GM18507 (cell line): ENCODE results near the gene SMARCD1.

Experiments
- DNase-seq: peaks from one replicate; pipeline ENCODE4 v3.0.0; 2011; ENCODE audit warnings: low read depth; ENCODE audit not compliant: insufficient read length; ENCODE audit errors: extremely low spot score
- FAIRE-seq: peaks from 2 replicates; lab custom pipeline; 2011; peaks lifted over from hg19 to GRCh38; lab: Jason Lieb, UNC

SMARCD1 gene

GRCh38 chr12:50055831-50056638 lies 29.1 kb upstream of the SMARCD1 start:
- DNase-seq (no peak), FAIRE-seq (peak; percentile 62)

DNA sequence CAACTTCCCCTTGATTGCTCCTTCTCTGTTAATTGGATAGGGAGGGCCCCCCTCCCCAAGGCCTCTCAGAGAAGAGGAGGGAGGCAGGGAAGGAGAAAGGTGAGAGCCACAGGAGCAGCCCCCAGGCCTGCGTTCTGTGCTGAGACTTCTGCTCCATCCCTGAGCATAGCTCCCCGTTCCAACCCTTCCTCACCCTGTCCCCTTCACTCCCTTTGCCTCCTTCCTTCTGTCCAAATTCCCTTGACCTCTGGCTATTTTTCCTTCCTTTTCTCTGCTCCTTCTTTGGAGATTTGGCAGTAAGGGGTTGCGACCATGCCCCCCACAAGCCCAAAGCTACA lies 28.5 kb upstream of the SMARCD1 start:
- no peak for FAIRE-seq
- no peak for DNase-seq

GRCh38 chr12:50057000-50057841 lies 27.9 kb upstream of the SMARCD1 start, which contains the start of gene ASIC1:
Gene ASIC1 (plus strand): TSS chr12:50057596. CDS start chr12:50058767, 1,171 bp downstream.
- FAIRE-seq, result no peak
- no peak for DNase-seq

DNA sequence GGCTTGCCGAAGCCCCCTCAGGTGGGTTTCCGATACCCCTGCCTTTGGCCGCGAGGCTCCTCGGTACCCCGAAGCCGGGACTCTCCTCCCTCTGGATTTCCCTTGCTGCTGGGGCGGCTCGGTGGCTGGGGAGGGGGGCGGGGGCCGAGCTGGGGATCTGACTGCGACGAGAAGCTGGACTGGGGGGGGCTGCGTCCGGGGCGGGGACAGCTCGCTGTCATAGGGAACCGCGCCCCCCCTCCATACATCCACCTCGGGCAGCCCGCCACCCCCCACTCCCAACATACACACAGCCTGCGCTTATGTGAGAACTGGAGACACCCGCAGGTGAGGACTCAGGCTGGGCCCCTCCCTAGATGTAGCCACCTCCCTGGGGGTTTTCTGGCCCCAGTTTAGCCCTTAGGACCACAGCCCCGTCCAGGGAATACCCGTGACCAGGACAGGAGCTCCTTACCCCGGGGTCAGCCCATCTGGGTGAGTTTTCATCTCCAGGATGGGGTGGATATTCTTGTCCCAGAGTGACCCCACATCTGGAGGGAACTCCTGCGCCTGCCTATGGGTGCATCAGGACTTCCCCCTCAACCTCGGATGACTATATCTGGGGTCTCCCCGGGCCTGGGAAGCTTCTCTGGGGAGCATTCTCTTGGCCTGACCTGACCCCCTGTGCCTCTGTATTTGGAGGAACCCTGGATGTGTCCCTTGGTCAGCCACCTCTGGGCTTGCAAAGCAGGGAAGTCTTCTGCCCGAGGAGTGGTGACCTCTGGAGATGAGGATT lies 27.1 kb upstream of the SMARCD1 start:
- no peak for FAIRE-seq

DNA sequence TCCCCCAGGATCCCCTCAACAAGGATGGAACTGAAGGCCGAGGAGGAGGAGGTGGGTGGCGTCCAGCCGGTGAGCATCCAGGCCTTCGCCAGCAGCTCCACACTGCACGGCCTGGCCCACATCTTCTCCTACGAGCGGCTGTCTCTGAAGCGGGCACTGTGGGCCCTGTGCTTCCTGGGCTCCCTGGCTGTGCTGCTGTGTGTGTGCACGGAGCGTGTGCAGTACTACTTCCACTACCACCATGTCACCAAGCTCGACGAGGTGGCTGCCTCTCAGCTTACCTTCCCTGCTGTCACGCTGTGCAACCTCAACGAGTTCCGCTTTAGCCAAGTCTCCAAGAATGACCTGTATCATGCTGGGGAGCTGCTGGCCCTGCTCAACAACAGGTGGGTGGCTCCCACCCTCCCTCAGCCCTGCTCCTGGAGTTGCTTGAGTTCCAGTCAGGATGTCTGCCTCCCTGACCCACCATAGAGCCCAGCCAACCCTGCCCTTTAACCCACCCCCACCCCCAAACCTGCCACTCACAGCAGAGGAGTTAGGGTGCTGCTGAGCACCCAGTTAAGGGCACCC lies 26.3 kb upstream of the SMARCD1 start:
- DNase-seq (no peak), FAIRE-seq (no peak)

More for the DNA sequence above, 27.1 kb upstream of the SMARCD1 start:
- no peak for DNase-seq

- DNase-seq, result no peak
- FAIRE-seq, result no peak
Observed at GRCh38 chr12:50059440-50060119, 25.6 kb upstream of the SMARCD1 start.

DNA sequence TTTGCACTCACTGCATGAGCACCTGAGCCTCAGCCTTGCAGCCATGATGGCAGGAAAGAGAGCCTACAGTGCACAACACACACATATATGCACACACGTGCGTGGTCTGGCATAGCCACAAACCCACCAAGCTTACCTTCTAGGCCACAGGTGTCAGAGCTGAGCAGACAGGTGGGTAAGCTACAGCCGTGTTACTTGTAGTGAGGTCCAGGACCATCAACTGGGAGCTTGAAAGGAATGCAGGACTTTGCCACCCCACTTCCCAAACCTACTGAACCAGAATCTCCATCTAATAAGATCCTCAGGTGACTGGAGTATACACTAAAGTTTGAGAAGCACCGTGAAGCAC lies 25.0 kb upstream of the SMARCD1 start:
- FAIRE-seq (no peak), DNase-seq (no peak)

DNA sequence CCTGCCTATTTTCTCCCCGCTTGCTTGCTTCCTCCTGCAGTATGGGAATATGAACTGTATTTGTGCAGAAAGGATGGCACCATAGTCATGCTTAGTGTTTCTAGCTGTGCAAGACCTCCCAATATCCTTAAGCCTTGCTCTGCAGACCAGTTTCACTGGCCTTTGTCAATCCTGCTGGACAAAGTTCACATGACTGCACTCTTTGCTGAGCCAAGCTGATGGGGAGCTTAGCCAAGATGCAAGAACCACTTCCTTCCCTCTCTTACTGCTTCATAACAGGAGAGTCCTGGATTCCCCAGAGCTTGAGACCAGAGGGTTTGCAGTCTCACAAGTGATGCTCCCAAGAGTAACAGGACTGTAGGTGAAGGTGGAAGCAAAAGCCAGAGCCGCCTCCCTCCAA lies 24.0 kb upstream of the SMARCD1 start:
- no peak for DNase-seq
- no peak for FAIRE-seq

DNA sequence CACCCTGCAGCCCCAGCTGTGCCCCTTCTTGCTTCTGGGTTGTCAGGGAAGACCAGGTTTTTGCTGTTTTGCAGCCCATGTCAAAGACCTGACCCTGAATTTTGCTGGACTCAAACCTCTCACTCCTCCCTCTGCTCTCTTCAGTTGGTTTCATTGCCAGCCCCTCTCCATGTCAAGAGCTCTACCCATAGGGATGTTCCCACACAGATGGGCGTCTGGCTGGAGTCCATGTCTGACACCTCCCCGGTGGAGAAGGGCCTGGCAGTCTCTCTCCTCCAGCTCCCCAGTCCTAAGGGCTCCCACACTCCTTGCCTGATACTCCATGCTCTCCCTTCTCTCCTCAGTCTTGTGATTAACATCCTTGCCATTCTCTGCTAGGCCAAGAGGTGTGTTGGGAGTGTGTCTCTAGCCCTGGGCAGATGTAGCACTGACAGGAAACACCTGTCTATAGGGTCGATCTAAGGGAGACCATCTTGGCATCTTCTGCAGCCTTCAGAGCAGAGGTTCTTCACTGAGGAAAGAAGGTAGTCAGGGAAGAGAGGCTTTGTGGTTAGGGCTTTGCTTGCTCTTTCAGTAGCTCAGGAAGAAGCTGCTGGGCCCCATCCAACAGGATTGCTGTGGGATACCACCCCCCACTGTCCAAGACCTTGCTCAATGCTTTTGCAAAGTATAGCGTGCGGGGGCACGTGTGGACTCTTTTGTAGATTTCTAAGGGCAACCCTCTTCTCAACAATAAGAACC lies 23.0 kb upstream of the SMARCD1 start:
- DNase-seq, result no peak
- no peak for FAIRE-seq

- FAIRE-seq (no peak), DNase-seq (no peak)
Observed at GRCh38 chr12:50062728-50063460, 22.2 kb upstream of the SMARCD1 start.

DNA sequence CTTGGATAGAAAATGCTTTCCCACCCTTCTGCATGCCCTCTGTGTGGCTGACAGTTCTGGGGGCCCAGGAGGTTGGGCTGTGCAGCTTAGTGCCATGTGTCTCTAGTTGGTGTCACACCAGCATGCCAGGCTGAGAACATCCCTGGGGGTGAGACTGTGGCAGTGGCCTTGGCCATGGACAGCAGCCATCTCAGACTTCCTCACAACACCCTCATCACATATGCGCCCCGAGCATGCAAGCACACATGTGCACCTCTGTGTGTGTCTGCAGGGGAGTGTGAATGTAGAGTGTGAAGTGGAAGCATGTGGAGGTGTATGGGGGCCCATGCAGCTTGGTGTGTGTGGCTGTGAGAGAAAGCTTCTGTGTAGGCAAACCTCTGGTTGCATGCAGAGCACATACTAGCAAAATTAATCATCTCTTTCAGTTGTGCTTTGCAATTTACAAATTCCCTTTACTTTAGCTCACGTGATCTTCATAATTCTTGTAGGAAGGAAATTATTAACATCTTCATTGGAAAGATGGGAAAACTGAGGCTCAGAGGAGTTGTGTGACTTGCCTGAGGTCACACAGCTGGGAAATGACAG lies 19.3 kb upstream of the SMARCD1 start:
- FAIRE-seq (no peak), DNase-seq (no peak)

DNA sequence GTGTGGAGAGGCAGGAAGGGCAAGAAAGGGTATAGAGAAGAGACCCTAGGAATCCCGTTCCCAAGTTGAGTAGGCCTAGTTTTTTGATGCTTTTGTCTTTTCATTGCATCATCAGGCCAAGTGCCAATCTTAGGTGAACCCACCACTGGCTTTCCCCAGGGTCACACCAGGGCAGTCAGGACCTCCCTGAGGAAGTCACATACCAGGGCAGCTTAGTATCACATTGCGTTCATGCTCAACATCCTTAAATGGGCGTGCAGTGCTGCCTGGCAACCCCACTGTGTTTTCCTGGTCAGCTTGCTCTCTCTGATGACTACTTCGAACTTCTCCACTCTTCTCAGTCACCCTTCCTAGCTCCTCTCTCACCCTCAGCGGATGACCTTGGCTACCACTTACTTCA lies 18.7 kb upstream of the SMARCD1 start:
- no peak for FAIRE-seq
- DNase-seq, result no peak

DNA sequence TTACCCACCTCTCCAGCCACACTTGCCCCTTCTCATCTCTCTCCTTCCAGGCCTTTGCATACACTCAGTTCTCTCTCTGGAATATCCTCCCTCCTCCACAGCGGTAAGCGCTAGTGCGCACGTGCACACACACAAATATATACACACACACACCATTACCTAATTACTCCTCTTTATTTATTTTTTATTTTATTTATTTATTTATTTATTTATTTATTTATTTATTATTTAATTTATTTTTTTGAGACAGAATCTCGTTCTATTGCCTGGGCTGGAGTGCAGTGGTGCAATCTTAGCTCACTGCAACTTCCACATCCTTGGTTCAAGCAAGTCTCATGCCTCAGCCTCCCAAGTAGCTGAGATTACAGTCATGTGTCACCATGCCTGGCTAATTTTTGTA lies 16.1 kb upstream of the SMARCD1 start:
- DNase-seq (no peak), FAIRE-seq (no peak)

- DNase-seq (no peak), FAIRE-seq (no peak)
Observed at GRCh38 chr12:50069539-50069938, 15.6 kb upstream of the SMARCD1 start.

DNA sequence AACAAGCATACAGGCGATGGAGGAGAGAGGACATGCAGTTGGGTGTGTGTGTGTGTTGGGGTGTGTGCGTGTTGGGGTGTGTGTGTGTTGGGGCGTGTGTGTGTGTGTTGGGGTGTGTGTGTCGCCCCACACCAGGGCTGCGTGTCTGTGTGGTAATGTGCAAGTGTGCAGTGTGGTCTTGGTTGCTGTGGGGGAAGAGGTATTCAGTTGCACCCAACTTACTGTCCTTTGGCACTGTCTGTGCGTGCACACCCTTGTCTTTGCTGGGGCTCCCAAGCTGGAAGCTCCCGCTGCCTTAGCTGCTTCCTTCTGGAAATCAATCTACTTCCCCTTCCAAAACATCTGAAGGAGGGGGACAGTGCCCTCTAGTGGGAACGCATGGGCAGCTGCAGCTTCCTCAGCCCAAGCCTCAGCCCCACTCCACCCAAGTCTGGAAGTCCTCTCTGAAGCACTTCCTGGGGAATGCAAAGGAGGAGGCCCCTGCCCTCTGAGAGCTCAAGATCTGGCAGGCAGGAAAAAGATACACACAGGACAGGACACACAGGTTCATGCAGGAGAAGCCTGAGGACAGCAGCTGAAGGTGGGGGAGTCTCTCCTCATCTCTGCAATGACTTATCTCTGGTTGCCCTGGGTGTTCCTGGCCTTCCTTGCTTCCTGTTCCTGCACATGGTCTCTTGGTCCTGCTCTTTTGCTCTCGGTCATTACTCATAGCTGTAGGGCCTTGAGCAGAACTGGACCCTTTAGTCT lies 14.7 kb upstream of the SMARCD1 start:
- peak; percentile 89 for FAIRE-seq

DNA sequence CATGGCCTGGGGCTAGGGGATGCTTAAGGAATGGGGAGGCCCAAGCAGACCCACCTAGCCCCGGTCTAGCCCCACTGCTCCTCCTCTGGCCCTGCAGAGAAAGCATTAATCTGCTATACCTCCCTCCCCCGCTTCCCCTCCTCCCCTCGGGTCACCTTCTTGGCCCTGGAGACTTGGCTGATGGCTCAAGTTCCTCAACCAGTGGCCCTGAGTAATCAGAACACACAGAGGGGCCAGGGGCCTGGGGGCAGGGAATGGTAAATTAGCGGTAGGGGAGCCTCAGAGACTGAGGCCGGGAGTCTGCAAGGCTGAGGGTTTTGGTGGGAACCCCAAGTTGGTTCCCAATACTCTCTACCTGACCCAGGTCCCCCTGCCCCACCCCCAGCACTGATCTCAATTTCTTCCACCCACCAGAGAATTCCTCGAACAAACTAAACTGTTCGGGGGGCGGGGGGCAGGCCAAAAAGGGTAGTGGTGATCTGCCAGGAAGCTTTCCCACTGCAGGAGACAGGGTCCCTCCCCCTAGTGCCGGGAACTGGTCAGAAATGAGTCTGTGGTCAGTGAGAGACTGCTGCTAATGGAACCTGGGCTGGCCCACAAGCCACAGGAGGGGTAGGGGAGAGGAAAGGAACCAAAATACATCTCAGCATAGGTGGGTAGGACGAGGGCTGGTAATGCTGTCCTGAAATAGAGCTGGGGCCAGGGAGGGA lies 12.8 kb upstream of the SMARCD1 start:
- no peak for FAIRE-seq
- DNase-seq, result no peak

More for the DNA sequence above, 14.7 kb upstream of the SMARCD1 start:
- no peak for DNase-seq
